BE2C (cell line): ENCODE measurements around the gene MRPS14.

Source experiments
- DNase-seq: peaks from one replicate; pipeline ENCODE4 v3.0.0-alpha.2; 2020
- H3K27me3 ChIP-seq: fragments of 250-450 bp; sonication (Bioruptor Pico); 2 replicates; pipeline ENCODE4 v1.5.1; 2020; ENCODE audit warnings: mild to moderate bottlenecking
- H3K36me3 ChIP-seq: fragments of 250-450 bp; sonication (Bioruptor Pico); 2 replicates; pipeline ENCODE4 v1.5.1; 2020; ENCODE audit warnings: mild to moderate bottlenecking
- H3K4me1 ChIP-seq: fragments of 250-450 bp; sonication (Bioruptor Pico); 2 replicates; pipeline ENCODE4 v1.5.1; 2020
- H3K4me3 ChIP-seq: 2 replicates; pipeline ENCODE4 v1.5.1; 2011; ENCODE audit warnings: low read depth, low read length
- H3K9me3 ChIP-seq: fragments of 250-450 bp; sonication (Bioruptor Pico); 2 replicates; pipeline ENCODE4 v1.5.1; 2020
- TF ChIP-seq, protein P1 (sequence below): IDR thresholded peaks from 2 replicates; pipeline ENCODE4 v1.5.1; 2012; ENCODE audit warnings: mild to moderate bottlenecking, low read depth, low read length

Gene MRPS14

DNA sequence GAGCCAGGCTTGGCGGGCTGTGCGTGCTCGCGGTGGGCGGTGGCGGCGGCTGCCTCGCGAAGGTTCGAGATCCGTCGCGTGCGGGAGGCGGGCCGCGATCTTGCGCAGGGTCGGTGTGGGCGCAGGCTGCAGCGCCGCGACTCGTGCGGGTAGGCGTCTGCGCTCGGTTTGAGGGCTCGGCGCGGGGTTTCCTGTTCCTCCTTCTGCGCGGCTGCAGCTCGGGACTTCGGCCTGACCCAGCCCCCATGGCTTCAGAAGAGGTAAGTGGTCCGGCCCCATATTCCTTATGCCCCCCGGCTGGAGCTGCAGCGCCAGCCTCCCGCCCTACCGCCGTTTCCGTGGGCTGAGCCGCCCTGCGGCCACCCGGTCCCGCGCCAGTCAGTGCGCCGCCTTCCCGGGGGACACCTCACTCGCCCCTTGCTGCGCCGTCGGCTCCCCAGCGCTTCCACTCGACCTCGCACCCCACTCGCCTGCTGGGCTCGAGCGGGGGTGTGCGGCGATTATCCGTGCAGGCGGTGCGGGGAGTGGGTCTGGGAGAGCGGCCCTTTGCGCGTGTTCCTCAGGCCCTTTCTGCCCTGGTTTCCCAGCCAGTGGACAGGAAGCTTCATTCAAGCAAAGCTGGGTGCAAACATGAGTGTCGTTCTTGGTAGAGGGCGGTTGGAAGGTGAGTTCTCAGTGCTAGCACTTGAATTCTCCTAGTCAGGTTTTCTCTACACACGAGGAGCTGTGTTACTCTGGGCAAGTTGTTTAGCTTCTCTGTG lies 23.1 kb downstream of the MRPS14 start, which contains the start of gene CACYBP:
Gene CACYBP, plus strand, starts transcription at position 12 of the 761 bp plus-strand sequence. Its CDS starts 234 bp downstream, at position 246.
- Histone ChIP-seq H3K9me3 (no peaks in the 10 kb centered on the region), H3K36me3 (peaks cover 12% of the 10 kb centered on the region), H3K4me3 (peak within 1 kb of the TSS; percentile 97), H3K4me1 (no peaks in the 10 kb centered on the region), H3K27me3 (no peaks in the 10 kb centered on the region)
- TF ChIP-seq, protein P1, sequence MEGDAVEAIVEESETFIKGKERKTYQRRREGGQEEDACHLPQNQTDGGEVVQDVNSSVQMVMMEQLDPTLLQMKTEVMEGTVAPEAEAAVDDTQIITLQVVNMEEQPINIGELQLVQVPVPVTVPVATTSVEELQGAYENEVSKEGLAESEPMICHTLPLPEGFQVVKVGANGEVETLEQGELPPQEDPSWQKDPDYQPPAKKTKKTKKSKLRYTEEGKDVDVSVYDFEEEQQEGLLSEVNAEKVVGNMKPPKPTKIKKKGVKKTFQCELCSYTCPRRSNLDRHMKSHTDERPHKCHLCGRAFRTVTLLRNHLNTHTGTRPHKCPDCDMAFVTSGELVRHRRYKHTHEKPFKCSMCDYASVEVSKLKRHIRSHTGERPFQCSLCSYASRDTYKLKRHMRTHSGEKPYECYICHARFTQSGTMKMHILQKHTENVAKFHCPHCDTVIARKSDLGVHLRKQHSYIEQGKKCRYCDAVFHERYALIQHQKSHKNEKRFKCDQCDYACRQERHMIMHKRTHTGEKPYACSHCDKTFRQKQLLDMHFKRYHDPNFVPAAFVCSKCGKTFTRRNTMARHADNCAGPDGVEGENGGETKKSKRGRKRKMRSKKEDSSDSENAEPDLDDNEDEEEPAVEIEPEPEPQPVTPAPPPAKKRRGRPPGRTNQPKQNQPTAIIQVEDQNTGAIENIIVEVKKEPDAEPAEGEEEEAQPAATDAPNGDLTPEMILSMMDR: no peak
- DNase-seq: no peak

DNA sequence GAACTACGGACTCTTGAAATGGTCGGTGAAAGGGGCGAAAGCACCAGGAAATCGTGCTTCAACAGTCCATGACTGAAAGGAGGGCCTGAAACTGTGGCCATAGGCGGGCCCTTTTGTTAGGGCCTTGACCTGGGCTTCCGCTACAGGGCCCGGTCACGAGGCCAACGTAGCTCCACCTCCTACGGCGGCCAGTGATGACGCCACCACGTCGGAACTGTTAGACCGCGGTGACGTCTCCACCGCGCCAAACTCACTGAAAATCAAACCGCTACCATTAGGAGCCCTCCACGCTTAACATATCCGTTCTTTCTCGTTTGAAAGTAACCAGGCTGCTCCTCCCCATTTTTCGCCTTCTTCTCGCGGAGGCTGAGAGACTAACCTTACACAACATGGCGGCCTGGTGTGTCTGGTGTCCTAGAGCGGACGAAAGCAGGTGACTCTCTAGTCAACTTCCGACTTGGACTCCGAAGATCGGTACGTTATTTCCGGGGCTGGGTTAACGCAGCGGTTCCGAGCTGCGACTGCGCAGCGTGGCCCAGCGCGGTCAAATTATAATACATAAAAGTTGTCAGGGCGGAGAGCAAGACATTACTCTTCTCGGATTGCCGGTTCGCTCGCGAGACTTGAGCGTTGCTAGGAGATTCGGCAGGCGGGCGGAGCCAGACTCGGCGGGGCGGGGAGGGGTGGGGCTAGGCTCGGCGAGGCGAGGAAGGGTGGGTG lies 23.8 kb downstream of the MRPS14 start:
- Histone ChIP-seq H3K4me1 (no peaks in the 10 kb centered on the region), H3K9me3 (no peaks in the 10 kb centered on the region), H3K27me3 (no peaks in the 10 kb centered on the region), H3K36me3 (peaks cover 5% of the 10 kb centered on the region), H3K4me3 (peak overlapping the region; percentile 97)
- peak; percentile 98 for DNase-seq
- TF ChIP-seq, protein P1: no peak

DNA sequence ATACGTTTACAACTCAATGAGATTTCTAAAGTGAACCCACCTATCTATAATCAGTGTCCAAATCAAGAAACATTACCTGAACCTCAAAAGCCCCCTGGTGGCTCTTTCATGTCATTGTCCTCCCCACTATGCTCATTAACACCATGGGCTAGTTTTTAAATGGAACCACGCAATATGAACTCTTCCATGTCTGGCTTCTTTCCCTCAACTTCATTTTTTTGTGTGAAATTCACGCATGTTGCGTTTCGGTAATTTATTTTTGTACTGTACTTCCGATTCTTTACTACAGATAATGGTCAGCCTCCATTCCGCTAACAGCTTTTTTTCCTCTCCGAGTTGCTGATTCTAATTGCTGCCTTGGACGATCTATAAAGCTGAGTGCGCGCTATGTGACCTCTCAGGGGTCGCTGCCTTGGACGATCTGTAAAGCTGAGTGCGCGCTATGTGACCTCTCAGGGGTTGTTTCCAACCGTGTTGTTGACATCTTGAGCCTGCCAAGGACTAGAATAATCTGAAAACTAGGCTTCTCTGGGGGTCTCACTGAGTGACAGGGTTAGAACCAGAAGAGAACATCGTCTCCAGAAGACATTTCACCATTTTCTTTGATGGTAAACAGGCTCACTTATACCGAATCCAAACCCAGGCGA lies 24.5 kb downstream of the MRPS14 start:
- DNase-seq: peak; percentile 23
- no peaks in the 10 kb centered on the region for H3K9me3 ChIP-seq
- H3K27me3 ChIP-seq: no peaks in the 10 kb centered on the region
- TF ChIP-seq, protein P1: peak; percentile 86
- H3K4me1 ChIP-seq: no peaks in the 10 kb centered on the region
- peaks cover 3% of the 10 kb centered on the region for H3K36me3 ChIP-seq
- H3K4me3 ChIP-seq: peak overlapping the region; percentile 97

DNA sequence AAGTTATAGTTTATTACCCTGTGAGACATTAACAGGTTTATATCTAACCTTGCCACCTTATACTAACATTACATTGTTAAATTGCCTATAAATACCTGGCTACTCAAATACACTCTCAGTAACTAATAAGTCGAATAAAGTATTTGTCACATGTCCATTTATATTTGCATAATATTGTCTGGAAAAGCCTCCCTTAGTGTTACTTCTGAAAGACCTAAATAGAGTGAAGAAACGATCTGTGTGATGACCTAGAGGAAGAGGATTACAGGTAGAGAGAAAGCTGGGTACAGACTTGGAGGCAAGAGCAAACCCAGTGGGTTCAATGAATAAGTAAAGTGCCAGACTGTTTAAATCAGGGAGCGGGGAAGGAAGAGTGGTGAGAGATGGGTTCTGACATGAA lies 26.2 kb downstream of the MRPS14 start:
- H3K4me1 ChIP-seq: no peaks in the 10 kb centered on the region
- peaks cover 3% of the 10 kb centered on the region for H3K36me3 ChIP-seq
- TF ChIP-seq, protein P1: no peak
- no peak overlapping the region for H3K4me3 ChIP-seq
- no peaks in the 10 kb centered on the region for H3K9me3 ChIP-seq
- DNase-seq: no peak
- no peaks in the 10 kb centered on the region for H3K27me3 ChIP-seq

DNA sequence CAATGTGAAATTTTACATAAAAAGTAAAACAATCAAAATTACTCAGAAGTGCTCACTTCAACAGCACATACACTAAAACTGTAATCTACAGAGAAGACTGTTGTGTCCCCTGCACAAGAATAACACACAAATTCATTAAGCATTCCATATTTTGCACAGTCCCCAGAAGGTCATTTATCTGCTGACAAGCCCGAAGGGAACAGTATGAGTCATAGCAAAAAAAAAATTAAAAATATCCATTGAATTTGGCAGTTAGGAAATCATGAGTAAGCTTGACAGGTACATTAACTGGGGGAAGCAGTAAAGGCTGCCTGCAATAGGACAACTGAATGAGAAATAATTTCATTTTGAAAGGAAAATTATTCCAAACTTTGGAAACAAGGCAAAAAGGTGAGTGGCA lies 26.7 kb downstream of the MRPS14 start:
- H3K9me3 ChIP-seq: no peaks in the 10 kb centered on the region
- no peaks in the 10 kb centered on the region for H3K27me3 ChIP-seq
- TF ChIP-seq, protein P1: no peak
- H3K36me3 ChIP-seq: peaks cover 2% of the 10 kb centered on the region
- no peaks in the 10 kb centered on the region for H3K4me1 ChIP-seq
- no peak for DNase-seq
- no peak overlapping the region for H3K4me3 ChIP-seq
